ENCODE measurements around the gene SART3.

Gene SART3

GRCh38 chr12:108482717-108483212 lies 78.2 kb downstream of the SART3 start:
- H3K27ac ChIP-seq (ENCODE audit: low read length, poor library complexity, severe bottlenecking): peak overlapping the region; percentile 79
- no peaks in the 10 kb centered on the region for H3K79me1 ChIP-seq (replicated peaks; ENCODE audit: low read length, poor library complexity, severe bottlenecking)
- H3K27me3 ChIP-seq (ENCODE audit: control insufficient read depth in 1 of 2, insufficient read depth in 1 of 2, low read length in 2 of 2): peaks cover 0 to 16% of the 10 kb centered on the region in 2 experiments
- H3K4me1 ChIP-seq (ENCODE audit: control insufficient read depth, insufficient read depth, low read depth, low read length): peaks cover 8% of the 10 kb centered on the region
- H3K14ac ChIP-seq (ENCODE audit: low read length in 2 of 2): no peak overlapping the region
- no peak overlapping the region for H3K18ac ChIP-seq (ENCODE audit: low read depth in 1 of 2, low read length in 2 of 2)
- peak overlapping the region; percentile 57 for H3K4me2 ChIP-seq (ENCODE audit: low read length, poor library complexity, severe bottlenecking)
- H4K8ac ChIP-seq (ENCODE audit: low read length): no peak overlapping the region
- H3K4me3 ChIP-seq (ENCODE audit: insufficient read depth in 1 of 2, low read depth in 1 of 2, low read length in 2 of 2): no peak overlapping the region
- no peaks in the 10 kb centered on the region for H3K36me3 ChIP-seq (ENCODE audit: control insufficient read depth in 1 of 2, insufficient read depth in 2 of 2, low read depth in 1 of 2, low read length in 2 of 2)
- no peak overlapping the region for H2BK120ac ChIP-seq (ENCODE audit: low read depth, low read length)
- H2BK12ac ChIP-seq (ENCODE audit: low read length in 2 of 2): no peak overlapping the region
- no peak overlapping the region for H3K4ac ChIP-seq (ENCODE audit: low read depth in 1 of 2, low read length in 2 of 2)
- H2BK5ac ChIP-seq (ENCODE audit: low read depth, low read length, poor library complexity, severe bottlenecking): no peak overlapping the region
- H2AFZ ChIP-seq (ENCODE audit: low read depth, low read length): no peak overlapping the region
- H3K9ac ChIP-seq (ENCODE audit: low read length): no peak overlapping the region
- no peak overlapping the region for H2BK15ac ChIP-seq (ENCODE audit: low read depth, poor library complexity, severe bottlenecking)
- H2AK5ac ChIP-seq (ENCODE audit: low read length, severe bottlenecking): no peak overlapping the region
- 38% methylated on average over 10 of the region's 11 CpGs for whole genome bisulfite sequencing
- H3K9me3 ChIP-seq (ENCODE audit: control insufficient read depth, low read length): peaks cover 6% of the 10 kb centered on the region
- no peak overlapping the region for H3K23ac ChIP-seq (ENCODE audit: low read length in 2 of 2)
- no peak for DNase-seq
- H4K91ac ChIP-seq (ENCODE audit: low read length): no peak overlapping the region

DNA sequence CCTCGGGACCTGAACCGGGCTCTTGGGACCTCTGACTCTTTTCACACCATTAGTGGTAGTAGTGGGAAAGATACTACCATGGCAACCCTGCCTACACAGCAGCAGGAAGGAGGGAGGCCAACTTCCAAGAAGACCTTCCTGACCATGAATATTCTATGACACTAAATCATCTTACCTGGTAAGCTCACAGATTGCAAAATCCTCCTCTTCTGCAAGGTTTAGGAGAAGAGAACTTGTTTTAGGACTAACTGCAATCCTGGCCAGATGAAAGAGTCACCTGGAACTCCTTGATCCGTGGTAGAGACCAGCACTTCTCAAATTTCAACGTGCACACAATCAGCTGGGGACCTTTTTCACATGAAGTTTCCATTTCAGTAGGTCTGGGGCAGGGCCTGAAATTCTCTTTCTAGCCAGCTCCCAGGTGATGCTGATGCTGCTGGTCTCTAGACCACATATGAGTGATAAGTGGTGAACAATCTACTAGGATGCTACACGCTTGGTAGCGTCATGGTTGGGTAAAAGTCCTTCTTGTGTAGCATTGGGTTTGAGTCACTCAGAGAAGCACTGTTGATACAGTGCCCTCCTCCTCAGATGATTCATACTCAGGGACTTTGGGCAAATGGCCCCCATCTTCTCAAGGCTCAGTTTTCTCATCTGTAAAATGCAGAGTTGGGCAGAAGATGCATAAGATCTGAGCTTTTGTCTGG lies 81.5 kb downstream of the SART3 start:
- Histone ChIP-seq H3K4me3 (ENCODE audit: insufficient read depth in 1 of 2, low read depth in 1 of 2, low read length in 2 of 2) (no peak overlapping the region), H3K4ac (ENCODE audit: low read depth in 1 of 2, low read length in 2 of 2) (no peak overlapping the region), H4K91ac (ENCODE audit: low read length) (no peak overlapping the region), H3K4me2 (ENCODE audit: low read length, poor library complexity, severe bottlenecking) (no peak overlapping the region), H2BK15ac (ENCODE audit: low read depth, poor library complexity, severe bottlenecking) (no peak overlapping the region), H2BK5ac (ENCODE audit: low read depth, low read length, poor library complexity, severe bottlenecking) (no peak overlapping the region), H2AK5ac (ENCODE audit: low read length, severe bottlenecking) (no peak overlapping the region), H3K23ac (ENCODE audit: low read length in 2 of 2) (no peak overlapping the region), H3K4me1 (ENCODE audit: control insufficient read depth, insufficient read depth, low read depth, low read length) (peaks cover 8% of the 10 kb centered on the region), H3K9me3 (ENCODE audit: control insufficient read depth, low read length) (no peaks in the 10 kb centered on the region), H3K18ac (ENCODE audit: low read depth in 1 of 2, low read length in 2 of 2) (no peak overlapping the region), H3K27me3 (ENCODE audit: control insufficient read depth in 1 of 2, insufficient read depth in 1 of 2, low read length in 2 of 2) (peaks cover 0 to 16% of the 10 kb centered on the region in 2 experiments), H3K36me3 (ENCODE audit: control insufficient read depth in 1 of 2, insufficient read depth in 2 of 2, low read depth in 1 of 2, low read length in 2 of 2) (no peaks in the 10 kb centered on the region), H2AFZ (ENCODE audit: low read depth, low read length) (no peak overlapping the region), H3K9ac (ENCODE audit: low read length) (no peak overlapping the region), H2BK120ac (ENCODE audit: low read depth, low read length) (no peak overlapping the region), H4K8ac (ENCODE audit: low read length) (no peak overlapping the region), H3K14ac (ENCODE audit: low read length in 2 of 2) (no peak overlapping the region), H3K79me1 (replicated peaks; ENCODE audit: low read length, poor library complexity, severe bottlenecking) (no peaks in the 10 kb centered on the region), H2BK12ac (ENCODE audit: low read length in 2 of 2) (no peak overlapping the region), H3K27ac (ENCODE audit: low read length, poor library complexity, severe bottlenecking) (no peak overlapping the region)
- 83% methylated on average over 6 of the region's 6 CpGs for WGBS
- DNase-seq: no peak

DNA sequence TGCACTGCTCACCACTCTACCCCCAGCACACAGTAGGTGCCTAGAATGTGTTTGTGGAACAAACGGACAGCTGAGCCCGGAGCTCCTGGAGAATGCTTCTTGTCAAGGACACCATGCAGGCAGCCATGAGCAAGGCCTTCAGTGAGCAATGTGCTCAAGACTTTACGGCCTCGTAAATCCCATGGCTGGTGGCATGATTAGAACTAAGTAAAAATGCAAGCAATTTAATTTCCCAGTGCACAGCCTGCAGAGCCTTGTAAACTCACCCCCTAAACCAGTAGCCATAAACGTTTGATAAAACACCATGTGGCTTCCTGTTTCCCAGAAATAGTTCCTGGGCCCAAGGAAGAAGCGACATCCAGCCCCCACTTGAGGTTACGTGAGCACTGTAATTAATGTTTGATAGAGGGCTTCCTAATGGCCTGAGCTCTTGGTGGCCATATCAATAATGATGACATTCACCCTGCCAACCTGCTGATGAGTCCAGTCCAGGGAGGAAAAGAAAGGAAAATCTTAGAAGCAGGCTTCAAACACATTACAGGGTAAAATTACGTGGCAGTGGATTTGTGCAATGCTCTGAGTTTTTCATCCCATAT lies 82.3 kb downstream of the SART3 start:
- no peak overlapping the region for H2AK5ac ChIP-seq (ENCODE audit: low read length, severe bottlenecking)
- H2AFZ ChIP-seq (ENCODE audit: low read depth, low read length): no peak overlapping the region
- no peak overlapping the region for H3K14ac ChIP-seq (ENCODE audit: low read length in 2 of 2)
- no peak overlapping the region for H3K4me2 ChIP-seq (ENCODE audit: low read length, poor library complexity, severe bottlenecking)
- H3K23ac ChIP-seq (ENCODE audit: low read length in 2 of 2): no peak overlapping the region
- no peak overlapping the region for H4K91ac ChIP-seq (ENCODE audit: low read length)
- peaks cover 0 to 16% of the 10 kb centered on the region in 2 experiments for H3K27me3 ChIP-seq (ENCODE audit: control insufficient read depth in 1 of 2, insufficient read depth in 1 of 2, low read length in 2 of 2)
- no peaks in the 10 kb centered on the region for H3K79me1 ChIP-seq (replicated peaks; ENCODE audit: low read length, poor library complexity, severe bottlenecking)
- H3K4me3 ChIP-seq (ENCODE audit: insufficient read depth in 1 of 2, low read depth in 1 of 2, low read length in 2 of 2): no peak overlapping the region
- no peak for DNase-seq
- H3K4me1 ChIP-seq (ENCODE audit: control insufficient read depth, insufficient read depth, low read depth, low read length): peaks cover 8% of the 10 kb centered on the region
- no peaks in the 10 kb centered on the region for H3K9me3 ChIP-seq (ENCODE audit: control insufficient read depth, low read length)
- no peak overlapping the region for H3K18ac ChIP-seq (ENCODE audit: low read depth in 1 of 2, low read length in 2 of 2)
- H3K36me3 ChIP-seq (ENCODE audit: control insufficient read depth in 1 of 2, insufficient read depth in 2 of 2, low read depth in 1 of 2, low read length in 2 of 2): no peaks in the 10 kb centered on the region
- no peak overlapping the region for H2BK15ac ChIP-seq (ENCODE audit: low read depth, poor library complexity, severe bottlenecking)
- H3K9ac ChIP-seq (ENCODE audit: low read length): no peak overlapping the region
- H2BK12ac ChIP-seq (ENCODE audit: low read length in 2 of 2): no peak overlapping the region
- no peak overlapping the region for H2BK5ac ChIP-seq (ENCODE audit: low read depth, low read length, poor library complexity, severe bottlenecking)
- no peak overlapping the region for H3K4ac ChIP-seq (ENCODE audit: low read depth in 1 of 2, low read length in 2 of 2)
- 31% methylated on average over 8 of the region's 8 CpGs for WGBS
- no peak overlapping the region for H2BK120ac ChIP-seq (ENCODE audit: low read depth, low read length)
- H4K8ac ChIP-seq (ENCODE audit: low read length): no peak overlapping the region
- H3K27ac ChIP-seq (ENCODE audit: low read length, poor library complexity, severe bottlenecking): no peak overlapping the region

- H3K4ac ChIP-seq (ENCODE audit: low read depth in 1 of 2, low read length in 2 of 2): no peak overlapping the region
- H2AK5ac ChIP-seq (ENCODE audit: low read length, severe bottlenecking): no peak overlapping the region
- no peaks in the 10 kb centered on the region for H3K9me3 ChIP-seq (ENCODE audit: control insufficient read depth, low read length)
- H3K79me1 ChIP-seq (replicated peaks; ENCODE audit: low read length, poor library complexity, severe bottlenecking): no peaks in the 10 kb centered on the region
- 84% methylated on average over 6 of the region's 6 CpGs for WGBS
- no peak overlapping the region for H4K8ac ChIP-seq (ENCODE audit: low read length)
- no peak overlapping the region for H2BK15ac ChIP-seq (ENCODE audit: low read depth, poor library complexity, severe bottlenecking)
- H2AFZ ChIP-seq (ENCODE audit: low read depth, low read length): no peak overlapping the region
- H3K4me2 ChIP-seq (ENCODE audit: low read length, poor library complexity, severe bottlenecking): no peak overlapping the region
- H3K9ac ChIP-seq (ENCODE audit: low read length): no peak overlapping the region
- no peak for DNase-seq
- peaks cover 3% of the 10 kb centered on the region for H3K4me1 ChIP-seq (ENCODE audit: control insufficient read depth, insufficient read depth, low read depth, low read length)
- H2BK120ac ChIP-seq (ENCODE audit: low read depth, low read length): no peak overlapping the region
- H3K23ac ChIP-seq (ENCODE audit: low read length in 2 of 2): no peak overlapping the region
- H3K27me3 ChIP-seq (ENCODE audit: control insufficient read depth in 1 of 2, insufficient read depth in 1 of 2, low read length in 2 of 2): peaks cover 2 to 14% of the 10 kb centered on the region in 2 experiments
- no peak overlapping the region for H3K27ac ChIP-seq (ENCODE audit: low read length, poor library complexity, severe bottlenecking)
- no peak overlapping the region for H2BK5ac ChIP-seq (ENCODE audit: low read depth, low read length, poor library complexity, severe bottlenecking)
- no peak overlapping the region for H3K18ac ChIP-seq (ENCODE audit: low read depth in 1 of 2, low read length in 2 of 2)
- no peak overlapping the region for H3K14ac ChIP-seq (ENCODE audit: low read length in 2 of 2)
- H2BK12ac ChIP-seq (ENCODE audit: low read length in 2 of 2): no peak overlapping the region
- no peaks in the 10 kb centered on the region for H3K36me3 ChIP-seq (ENCODE audit: control insufficient read depth in 1 of 2, insufficient read depth in 2 of 2, low read depth in 1 of 2, low read length in 2 of 2)
- no peak overlapping the region for H3K4me3 ChIP-seq (ENCODE audit: insufficient read depth in 1 of 2, low read depth in 1 of 2, low read length in 2 of 2)
- no peak overlapping the region for H4K91ac ChIP-seq (ENCODE audit: low read length)
Measured at GRCh38 chr12:108477881-108478259, 83.1 kb downstream of the SART3 start.
